ENCODE results near the gene TRIM33. TPM values are rescaled to one million over a fixed set of nuclear protein-coding genes. Genes with fewer than 3 reads are reported as not detected.

Gene TRIM33
- total RNA-seq, 1 experiment from 2014 or later: 22.3 TPM

- no peak for DNase-seq (ENCODE audit: low read depth)
Measured at GRCh38 chr1:114352797-114353196, 158.2 kb downstream of the TRIM33 start.

- no peak for DNase-seq (ENCODE audit: low read depth)
Measured at GRCh38 chr1:114350731-114351445, 160.1 kb downstream of the TRIM33 start.

- DNase-seq (ENCODE audit: low read depth): no peak
Measured at GRCh38 chr1:114349891-114350605, 161.0 kb downstream of the TRIM33 start.

GRCh38 chr1:114347431-114348209 lies 163.4 kb downstream of the TRIM33 start:
- no peak for DNase-seq (ENCODE audit: low read depth)

- peak; percentile 83 for DNase-seq (ENCODE audit: low read depth)
Measured at GRCh38 chr1:114346480-114347029, 164.4 kb downstream of the TRIM33 start.

GRCh38 chr1:114345930-114346479 lies 165.0 kb downstream of the TRIM33 start:
- DNase-seq (ENCODE audit: low read depth): peak; percentile 8

GRCh38 chr1:114344656-114345055 lies 166.3 kb downstream of the TRIM33 start:
- no peak for DNase-seq (ENCODE audit: low read depth)

Other genes starting within 250 kb of the TRIM33 start
- gene BCAS2, start 70.4 kb upstream of the TRIM33 start, total RNA-seq (2014; rRNA removed; shearing (Covaris generic)): 81.0 and 82.3 TPM in 2 replicates
- gene DENND2C, start 158.8 kb upstream of the TRIM33 start, total RNA-seq (2014; rRNA removed; shearing (Covaris generic)): 0.29 and 0.36 TPM in 2 replicates
- not detected in 2 replicates for gene AMPD1, start 184.3 kb upstream of the TRIM33 start, total RNA-seq (2014; rRNA removed; shearing (Covaris generic))
- 123 and 140 TPM in 2 replicates for gene NRAS, start 205.6 kb upstream of the TRIM33 start, total RNA-seq (2014; rRNA removed; shearing (Covaris generic))
- 339 and 465 TPM in 2 replicates for gene CSDE1, start 246.8 kb upstream of the TRIM33 start, total RNA-seq (2014; rRNA removed; shearing (Covaris generic))